Eye (tissue), 1 donor: ENCODE results near the gene LUZP2.

ENCODE experiments used
- DNase-seq: peaks from one replicate; pipeline ENCODE4 v3.0.0-alpha.2; 2015

Gene LUZP2

DNA sequence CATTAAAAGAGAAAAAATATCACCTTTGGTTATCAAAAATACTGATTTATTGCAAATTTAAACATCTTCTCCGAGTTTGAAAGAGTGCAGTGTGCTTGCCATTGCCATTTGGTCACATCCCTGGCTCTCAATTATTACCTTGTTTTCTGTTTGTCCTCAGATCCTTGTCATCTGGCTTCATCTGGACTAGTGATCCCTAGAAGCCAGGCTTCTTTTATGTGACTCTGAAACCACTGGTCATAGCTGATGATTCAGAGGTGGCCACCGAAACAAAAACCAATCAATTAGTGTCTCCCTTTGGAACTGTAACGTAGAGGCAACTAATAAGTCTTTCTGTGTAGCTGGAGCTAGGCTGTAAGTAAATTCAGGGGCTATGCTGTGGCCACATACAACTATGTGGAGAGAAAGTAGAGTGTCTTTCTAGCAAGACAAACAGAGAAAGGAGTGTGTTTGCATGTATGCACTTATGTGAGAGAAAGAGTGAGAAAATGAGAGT, 237.9 kb downstream of the LUZP2 start:
- DNase-seq = no peak

DNA sequence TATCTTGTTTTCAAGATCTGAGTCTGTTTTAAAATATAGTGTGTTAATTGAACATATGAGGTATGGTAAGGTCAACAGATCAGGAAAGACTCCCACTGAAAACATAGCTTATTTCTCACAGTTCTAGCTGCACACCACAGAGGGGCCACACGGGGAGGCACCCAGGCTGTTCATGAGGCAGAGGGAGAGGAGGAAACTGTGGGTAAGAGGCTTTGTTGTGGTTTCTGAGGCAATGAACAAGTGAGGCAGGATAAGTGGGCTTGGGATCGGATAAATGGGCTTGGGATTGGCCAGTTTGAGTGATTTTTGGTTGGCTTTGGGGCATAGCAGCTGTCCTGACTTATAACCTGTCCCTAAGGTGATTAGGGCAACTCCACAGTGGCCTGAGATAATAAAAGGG, 242.1 kb downstream of the LUZP2 start:
- no peak for DNase-seq

DNA sequence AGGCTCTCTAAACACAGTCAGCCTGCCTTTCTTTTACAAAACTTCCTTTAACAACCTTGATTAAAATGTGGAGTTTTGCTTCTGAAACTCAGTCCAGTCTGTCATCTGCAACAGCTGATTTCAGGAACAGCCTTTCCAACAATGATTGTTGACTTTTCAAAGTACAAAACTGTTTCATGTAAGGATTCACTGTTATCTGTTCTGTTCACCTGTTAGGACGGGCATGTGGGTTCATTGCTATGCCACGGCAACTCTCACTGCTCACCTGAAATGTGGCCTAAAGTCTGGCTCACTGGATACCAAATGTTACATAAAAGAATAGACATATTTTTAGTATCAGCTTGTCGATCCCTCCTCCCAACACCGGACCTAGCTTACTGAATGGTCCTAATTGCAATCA, 242.8 kb downstream of the LUZP2 start:
- DNase-seq = no peak

DNA sequence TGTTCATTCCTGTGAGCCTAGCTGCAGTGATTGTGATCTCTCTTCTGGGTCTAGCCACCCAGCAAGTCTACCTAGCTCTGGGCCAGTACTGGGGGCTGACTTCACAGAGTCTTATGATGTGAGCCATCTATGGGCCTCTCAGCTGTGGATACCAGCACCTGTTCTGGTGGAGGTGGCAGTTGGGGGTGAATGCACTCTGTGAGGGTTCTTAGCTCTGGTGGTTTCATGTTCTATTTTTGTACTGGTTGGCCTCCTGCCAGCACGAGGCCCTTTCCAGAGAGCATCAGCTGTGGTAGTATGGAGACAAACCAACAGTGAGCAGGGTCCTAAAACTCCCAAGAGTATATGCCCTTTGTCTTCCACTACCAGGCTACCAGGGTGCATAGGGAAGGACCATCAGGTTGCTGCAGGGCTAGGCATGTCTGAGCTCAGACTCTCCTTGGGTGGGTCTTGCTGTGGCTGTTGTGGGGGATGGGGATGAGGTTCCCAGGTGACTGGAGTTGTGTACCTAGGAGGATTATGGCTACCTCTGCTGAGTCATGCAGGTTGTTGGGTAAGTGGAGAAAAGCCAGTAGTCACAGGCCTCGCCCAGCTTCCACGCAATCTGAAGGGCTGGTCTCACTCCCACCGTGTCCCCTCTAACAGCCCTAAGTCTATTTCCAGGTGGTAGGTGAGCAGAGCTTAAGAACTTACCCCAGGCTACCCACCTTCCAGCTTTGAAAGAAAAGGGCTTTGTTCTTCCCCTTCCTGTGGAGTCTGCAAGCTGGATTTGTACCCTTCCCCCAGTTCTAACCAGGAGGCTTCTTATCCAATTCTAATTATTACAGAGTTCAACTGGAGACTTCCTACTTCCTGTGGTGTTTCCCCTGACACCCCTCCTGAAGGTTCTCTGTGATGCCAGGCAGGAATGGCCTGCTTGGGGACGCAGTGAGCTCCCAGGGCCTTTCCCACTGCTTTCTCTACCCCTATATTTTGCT, 250.7 kb downstream of the LUZP2 start:
- DNase-seq = no peak

DNA sequence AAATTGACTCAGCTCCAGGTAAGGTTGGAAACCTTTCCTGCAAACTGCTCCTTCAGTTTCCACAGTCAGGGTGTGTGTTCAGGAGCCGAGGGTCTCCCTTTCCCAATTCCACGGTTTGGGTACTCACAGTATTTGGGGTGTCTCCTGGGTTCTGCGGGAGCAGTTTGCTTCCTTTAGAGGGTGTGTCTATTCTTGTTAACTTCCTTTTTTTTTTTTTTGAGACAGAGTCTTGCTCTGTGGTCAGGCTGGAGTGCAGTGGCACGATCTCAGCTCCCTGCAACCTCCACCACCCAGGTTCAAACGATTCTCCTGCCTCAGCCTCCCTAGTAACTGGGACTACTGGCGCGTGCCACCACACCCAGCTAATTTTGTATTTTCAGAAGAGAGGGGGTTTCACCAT, 251.4 kb downstream of the LUZP2 start:
- no peak for DNase-seq

DNA sequence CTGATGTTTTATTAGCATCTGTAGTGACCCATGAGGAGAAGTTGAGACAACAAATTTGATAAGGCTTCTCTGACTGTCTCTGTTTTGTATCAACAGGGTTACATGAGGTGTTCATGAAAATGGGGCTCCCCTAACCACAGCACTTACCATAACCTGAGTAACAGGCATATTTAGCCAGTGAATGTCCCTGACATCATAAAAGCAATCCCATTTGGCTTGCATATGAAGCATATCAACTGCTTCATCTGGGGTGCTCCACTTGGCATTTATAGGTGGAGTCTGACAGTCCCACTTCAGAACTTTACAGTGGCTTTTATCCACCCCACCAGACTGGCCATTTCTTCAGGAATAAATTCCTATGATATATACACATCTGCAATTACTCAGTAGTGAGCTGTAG, 257.6 kb downstream of the LUZP2 start:
- no peak for DNase-seq

DNA sequence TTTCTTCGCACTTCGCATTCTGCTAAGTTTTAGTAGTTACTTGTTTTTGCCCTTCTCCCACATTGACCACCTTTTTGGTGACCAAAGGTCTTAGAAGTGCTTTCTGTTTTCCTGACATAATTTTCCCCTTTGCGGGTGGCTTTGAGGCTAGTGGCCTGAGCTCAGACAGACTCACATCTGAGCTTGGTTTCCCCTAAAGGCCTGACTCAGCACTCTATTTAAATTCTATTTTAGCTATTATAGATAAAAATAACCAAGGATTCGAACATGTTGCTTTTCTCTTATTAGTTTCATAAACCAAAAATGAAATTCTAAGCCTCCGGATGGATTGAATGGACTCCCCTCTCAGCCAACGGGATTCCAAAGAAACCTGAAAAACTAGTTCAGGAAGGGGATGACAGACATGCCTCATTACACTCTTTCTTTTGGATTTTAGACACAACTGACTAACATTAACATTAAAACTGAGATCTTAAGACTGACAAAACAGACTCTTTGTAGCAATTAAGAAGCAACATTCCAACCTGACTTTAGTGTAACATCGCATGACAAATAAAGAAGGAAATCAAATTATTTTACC, 258.5 kb downstream of the LUZP2 start:
- peak; percentile 15 for DNase-seq

DNA sequence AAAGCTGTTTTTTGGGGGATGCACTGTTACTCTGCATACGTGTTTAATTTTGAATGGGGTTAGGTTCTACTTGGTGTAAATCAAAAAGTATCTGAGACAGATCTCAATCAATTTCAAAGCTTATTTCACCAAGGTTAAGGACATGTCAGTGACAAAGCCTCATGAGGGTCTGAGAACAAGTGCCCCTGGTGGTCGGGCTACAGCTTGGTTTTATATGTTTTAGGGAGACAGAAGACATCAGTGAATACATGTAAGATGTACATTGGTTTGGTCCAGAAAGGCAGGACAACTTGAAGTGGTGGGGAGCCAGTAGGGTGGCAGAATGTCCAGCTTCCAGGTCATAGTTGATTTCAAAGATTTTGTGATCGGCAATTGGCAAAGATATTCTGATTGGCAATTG, 262.9 kb downstream of the LUZP2 start:
- DNase-seq = no peak

DNA sequence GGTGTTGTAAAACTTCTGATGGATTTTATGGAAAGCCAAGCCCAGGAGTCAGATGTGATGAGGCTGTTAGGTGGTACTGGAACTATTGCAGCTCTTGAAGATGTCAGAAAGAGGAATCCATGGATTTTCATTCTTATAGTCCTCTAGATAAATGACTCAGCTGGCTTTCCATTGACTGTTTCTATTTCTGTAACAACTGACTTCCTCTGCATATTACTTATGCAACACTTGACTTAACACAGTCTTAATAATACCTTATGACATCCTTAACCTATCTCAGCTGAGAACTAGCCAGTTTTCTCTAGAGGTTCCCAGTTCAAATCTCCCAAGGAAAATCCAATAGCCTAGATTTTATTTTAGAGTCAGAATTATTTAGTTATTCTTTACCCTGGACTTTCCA, 263.8 kb downstream of the LUZP2 start:
- no peak for DNase-seq

DNA sequence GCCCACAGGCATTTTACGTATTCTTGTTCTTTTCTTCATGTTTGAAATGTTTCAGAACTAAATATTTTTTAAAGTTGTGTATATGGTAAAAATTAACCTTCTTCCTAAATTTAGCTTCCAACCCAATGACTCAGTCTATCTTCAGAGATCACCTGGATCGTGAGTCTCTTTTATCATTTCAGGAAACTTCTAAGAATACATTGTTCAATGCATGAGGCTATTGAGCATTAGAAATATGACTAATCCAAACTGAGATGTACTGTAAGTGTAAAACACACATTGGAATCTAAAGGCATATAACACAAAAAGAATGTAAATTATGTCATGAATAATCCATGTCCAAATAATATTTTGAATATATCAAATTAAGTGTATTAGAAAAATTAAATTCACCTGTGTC, 265.2 kb downstream of the LUZP2 start:
- DNase-seq = no peak

DNA sequence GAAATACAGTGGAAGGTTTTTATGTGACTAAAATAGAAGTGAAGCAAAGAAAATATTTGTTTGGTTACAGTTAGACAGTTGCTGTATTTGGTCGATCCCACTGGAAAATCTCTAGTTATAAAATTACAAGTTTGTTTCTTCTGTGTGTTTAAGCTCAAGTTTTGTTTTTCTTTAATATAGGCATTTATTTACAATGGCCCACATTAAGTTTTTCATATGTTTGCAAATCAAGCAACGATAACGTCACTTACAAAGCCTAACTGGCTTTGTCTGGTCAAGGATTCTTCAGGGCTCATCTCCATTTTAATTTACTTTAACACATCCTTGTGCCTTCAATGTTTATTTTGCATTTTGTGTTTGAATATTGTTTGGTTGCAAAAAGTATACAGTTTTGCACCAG, 270.6 kb downstream of the LUZP2 start:
- no peak for DNase-seq

DNA sequence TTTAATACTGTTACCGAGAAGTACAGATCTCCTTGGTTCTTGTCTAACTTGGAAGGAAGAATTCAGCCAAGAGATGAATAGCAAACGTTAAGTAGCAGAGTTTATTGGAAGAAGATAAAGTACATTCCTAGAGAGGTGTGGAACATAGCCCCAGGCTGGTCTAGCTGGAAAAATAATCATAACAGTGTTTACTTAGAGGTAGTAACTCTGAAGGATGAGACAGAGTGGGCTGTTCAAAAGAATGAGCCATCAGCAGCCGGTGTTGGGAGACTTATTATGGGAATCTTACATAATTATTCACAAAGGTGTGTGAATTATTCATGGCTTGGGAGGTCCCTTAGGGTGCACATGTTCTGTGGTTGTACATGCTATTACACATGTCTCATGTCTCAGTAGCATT, 276.5 kb downstream of the LUZP2 start:
- no peak for DNase-seq

DNA sequence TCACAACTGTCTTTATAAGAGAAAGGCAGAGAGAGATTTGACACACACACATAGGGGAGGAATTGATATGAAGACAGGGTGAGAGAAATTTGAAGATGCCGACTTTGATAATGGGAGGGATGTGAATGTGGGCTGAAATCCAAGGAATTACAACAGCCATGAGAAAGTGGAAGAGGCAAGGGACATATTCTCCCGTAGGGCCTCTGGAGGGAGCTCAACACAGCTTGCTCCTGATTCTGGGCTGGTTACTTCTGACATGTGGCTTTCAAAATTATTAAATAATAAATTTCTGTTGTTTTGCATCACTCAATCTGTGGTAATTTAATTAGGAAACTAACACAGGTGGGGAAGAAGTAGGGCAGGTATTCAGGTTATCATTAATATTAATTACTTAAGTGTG, 282.9 kb downstream of the LUZP2 start:
- no peak for DNase-seq

DNA sequence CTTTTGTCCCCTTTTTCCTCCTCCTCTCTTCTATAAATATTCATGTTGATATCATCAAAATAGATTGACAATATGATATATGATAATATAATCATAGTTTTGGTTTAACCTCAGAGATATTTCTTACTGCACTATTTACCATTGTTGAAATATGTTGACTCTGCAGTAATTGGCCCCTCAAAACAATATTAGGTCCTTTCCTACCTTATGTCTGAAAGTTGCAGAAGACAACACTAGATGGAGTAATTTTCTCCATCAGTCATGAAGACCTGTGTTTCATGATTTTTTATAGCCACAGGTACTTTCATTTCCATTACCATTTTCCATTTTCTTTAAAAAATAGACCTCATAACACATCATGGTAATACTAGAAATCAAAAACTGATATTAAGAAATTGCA, 284.4 kb downstream of the LUZP2 start:
- DNase-seq = no peak

DNA sequence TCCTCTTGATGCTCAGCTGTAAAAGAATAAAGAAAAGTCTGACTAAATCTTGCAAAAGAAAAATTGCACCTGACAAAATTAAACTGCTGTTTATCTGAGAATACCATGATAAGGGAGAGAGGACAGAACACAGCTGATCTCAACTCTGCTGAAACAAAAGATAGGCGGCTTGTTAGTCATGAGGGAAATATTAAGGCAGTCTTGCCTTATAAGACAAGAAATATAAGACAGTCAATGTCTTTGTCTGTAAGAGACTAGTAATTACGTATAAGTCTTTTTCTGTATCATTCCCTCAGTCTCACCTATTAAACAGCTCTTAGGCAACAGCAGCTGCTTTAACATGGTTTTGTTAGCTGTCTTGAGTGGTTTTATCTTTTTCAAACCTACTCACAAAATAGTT, 296.6 kb downstream of the LUZP2 start:
- DNase-seq = no peak

DNA sequence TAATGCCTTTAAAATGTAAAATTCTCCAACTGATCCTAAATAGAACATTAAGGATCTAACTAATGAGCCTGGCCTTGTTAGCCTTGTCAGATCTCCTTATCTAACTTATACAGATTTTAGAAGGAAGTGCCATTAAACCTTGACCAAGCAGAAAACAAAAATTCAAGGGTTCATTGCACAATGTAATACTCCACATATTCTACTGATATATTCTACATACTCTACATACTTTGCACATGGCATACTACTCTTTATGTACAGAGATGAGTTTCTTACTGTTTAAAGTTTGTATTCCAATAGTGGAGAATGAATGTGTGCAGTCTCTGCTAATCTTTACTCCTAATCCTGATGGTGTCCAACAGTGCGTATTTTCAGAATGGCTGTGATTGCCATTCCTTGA, 297.2 kb downstream of the LUZP2 start:
- DNase-seq = no peak

DNA sequence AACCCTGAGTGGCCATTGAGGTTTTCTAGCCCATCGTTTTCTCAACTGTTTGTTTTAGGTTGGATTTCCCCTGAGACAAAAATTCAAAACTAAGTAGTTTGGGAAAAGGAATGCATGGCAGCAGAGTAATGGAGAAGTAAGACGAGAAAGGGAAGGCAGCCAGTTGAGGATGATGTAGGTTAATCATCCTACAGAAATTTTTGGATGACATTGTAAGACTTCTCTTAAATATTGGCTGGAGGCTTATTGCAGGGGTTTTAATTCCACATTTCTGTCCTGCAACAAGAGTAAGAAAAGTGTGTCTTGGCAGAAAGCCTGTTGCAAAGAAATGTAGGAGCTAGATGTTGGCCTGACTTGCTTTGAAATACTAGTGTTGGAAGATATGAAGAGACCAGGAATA, 308.8 kb downstream of the LUZP2 start:
- peak; percentile 5 for DNase-seq

DNA sequence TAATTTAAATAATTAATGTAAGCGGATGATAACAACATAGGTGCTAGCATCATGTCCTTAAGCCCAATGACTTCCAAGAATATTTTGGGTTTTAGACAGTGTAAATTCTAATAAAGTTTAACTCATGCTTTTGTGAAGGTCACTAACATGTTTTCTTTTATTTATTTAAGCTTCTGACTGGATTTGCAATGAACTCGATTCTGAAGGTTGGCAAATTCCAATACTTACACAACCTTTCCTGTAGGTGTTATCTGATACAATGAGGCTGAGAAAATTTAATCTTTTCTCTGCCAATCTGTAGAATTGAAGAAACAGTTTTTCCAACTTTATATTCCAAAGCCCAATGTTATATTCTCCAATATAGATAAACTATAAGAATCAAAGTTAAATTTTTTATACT, 311.3 kb downstream of the LUZP2 start:
- DNase-seq = no peak

DNA sequence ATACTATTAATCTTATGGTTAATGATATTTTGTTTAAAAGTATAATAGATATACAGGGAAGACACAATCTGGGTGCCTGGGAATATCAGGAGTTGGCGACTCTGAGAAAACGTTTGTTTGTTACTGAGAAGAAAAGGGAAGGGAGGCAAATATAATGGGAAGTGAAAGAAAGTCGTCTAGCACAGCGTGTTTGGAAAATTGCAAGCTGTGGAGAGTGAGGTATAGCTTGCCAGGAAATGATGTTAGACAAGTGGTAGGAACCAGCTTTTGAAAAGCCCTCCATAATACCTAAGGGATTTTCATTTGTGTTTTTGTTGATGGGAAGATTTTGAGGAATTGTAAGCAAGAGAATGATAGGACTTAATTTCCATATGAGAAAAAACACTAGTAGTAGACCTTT, 322.2 kb downstream of the LUZP2 start:
- DNase-seq = no peak

DNA sequence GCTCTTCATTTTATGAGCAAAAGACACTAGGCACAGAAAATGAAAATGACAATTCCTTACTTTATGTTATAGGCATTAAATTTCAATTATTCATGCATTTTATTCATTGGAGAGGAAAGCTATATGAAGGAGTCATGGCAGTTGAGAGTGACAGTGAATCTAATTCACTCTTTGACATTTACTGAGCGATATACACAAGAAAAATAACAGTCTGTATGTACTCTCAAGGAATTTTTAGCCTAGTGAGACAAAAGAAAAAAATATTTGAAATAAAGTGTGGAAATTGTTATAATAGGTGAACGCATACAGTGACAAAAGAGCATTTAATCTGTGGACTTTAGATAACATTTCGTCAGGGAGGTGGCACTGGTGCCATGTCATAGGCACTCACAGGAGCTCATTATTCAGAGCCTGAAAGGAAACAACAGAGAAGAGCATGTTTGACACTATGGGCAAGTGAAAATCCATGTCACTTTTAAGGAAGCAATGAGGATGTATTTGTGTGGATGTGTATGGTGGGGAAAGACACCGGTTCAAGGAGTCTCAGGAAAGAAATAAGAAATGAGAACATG, 323.1 kb downstream of the LUZP2 start:
- peak; percentile 12 for DNase-seq

DNA sequence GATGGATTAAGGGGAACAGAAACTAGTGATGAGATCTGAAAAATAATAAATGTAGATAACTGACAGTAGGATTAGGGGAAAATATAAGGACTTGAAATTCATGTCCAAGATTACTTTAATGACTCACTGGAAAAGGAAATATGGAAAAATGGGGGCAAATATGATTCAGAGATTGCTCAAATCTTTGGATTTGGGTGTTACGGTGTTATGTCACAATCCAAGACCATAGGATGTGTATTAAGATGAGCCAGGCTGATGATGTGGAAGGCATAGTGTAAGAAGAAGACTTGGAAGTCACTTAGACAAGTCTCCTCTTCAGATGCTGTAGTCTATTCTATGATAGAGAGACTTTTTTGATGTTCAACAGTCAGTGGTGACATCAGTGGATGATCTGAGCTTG, 323.7 kb downstream of the LUZP2 start:
- no peak for DNase-seq

DNA sequence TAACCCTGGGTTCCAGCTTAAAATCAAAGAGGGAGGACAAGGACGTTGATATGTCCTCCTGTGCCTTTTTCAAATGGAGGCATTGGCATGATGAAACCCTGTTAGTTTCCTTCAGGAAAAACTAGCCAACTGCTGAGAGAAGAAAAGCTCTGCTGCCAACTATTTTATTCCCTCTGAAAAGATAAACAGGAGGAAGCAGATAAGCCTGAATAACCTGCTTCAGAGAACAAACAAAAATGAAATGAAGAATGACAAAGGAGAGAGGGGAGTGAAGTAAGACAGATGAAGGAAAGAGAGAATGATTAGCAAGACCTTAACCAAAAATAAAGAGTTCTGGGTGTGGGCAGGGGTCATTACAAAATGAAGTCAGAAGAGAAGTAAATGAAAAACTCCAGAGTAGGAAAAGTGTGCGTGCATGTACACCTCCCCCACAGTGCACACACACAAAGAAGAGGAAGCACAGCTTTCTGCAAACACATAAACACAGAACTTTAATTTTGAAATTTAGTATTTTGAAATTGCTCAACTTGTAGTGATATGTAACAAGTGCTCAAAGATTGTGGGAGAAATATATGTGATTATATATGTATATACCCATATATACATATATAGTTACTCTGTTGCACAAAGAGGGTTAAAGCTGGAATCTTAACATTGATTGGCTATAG, 332.2 kb downstream of the LUZP2 start:
- DNase-seq = no peak

DNA sequence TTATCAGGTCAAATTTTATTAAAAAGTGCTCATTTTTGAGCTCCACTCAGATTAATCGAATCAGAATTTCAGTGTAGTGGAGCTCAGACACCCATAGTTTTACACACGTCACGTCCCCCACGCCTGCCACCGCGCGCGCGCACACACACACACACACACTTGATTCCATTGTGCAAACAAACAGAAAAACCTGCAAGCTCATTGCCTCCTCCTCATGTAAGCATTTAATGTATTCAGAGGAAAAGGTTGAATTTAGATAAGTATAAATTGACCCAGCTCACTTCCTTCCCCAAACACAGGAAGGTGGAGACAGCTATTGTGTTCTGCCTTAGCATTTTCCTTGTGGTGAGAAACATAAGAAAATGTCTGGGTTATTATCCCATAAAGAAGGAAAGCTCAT, 336.7 kb downstream of the LUZP2 start:
- no peak for DNase-seq

DNA sequence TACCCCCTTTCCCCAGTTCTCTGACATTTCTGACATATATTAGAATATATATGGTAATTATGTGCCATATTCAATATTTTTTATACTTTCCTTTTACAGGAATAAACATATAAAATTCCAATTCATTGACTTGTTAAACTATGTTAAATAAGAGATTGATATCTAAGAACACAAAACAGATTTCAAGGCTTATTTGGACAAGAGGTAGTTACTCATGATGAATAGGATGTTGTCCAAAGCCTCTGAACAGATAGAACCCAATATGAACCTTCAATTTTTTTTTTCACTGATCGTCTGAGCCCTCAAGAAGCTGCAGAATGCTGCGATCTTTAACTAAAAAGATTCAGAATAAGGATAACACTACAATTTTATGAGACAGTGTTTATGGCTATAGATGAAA, 340.3 kb downstream of the LUZP2 start:
- DNase-seq = no peak
